ENCODE measurements around the gene RAVER1. TPM values are rescaled to one million over a fixed set of nuclear protein-coding genes. Genes with fewer than 3 reads are reported as not detected.

Gene RAVER1
- total RNA-seq, 2 experiments from 2014 or later = 103 to 107 TPM

DNA sequence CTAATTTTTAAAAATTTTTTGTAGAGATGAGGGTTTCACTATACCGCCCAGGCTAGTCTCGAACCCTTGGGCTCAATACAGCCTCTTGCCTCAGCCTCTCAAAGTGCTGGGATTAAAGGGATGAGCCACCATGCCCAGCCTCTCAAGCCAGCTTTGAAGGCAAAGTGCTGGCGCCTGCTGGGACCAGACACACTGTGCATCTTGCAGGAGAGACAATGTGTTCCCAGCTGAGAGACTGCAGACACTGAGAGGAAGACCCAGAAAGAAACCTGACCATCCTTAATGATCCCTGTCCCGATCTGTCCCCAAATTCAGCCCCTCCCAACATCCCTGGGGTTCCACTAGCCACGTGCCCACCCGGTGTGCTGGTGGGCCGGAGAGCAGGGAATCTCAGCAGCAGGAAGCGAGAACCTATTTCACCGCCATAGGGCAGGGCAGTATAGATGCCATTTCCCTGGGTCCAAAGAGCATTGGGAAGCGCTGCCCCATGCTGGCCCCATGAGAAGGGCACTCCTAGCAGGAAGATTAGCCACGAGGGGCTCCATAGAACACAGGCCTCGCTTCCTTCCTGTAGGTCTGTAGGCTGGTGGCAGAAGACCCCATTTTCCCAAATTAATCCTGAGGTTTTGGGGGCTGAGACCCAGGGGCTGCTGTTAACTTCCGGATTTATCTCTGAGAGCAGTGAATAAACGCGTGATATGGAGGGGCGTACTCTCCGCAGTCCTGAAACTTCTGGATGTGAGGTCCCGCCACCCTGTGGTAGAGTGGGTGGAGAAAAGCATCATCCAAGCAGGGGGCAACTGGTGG lies 968 bp downstream of the RAVER1 start:
- DNase-seq = no peak
- peak overlapping the region; percentile 98 for H3K27ac Mint-ChIP-seq
- H3K4me1 Mint-ChIP-seq = peaks cover 13% of the 10 kb centered on the region
- peaks cover 41% of the 10 kb centered on the region for H3K36me3 Mint-ChIP-seq
- no peaks in the 10 kb centered on the region for H3K9me3 Mint-ChIP-seq
- H3K27me3 Mint-ChIP-seq = no peaks in the 10 kb centered on the region
- peak overlapping the region; percentile 97 for H3K4me3 Mint-ChIP-seq

DNA sequence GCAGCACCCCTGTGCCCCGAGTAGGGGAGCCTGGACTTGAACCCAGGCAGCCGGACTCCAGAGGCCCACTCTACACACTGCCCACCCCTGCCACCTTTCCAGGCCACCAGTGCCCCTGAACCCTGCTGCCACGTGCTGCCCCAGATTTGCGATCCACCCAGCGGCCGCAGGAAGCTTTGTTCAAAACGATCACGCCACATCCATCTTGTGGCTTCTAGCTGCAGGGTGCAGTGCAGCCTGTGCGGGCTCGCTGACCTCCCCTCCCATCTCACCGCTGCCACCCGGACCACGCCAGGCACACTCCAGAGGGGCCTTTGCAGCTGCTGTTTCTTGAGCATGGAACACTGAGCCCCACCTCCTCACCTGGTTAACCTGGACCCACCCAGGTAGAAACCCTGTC lies 3.8 kb downstream of the RAVER1 start:
- DNase-seq = no peak
- H3K27me3 Mint-ChIP-seq = no peaks in the 10 kb centered on the region
- no peak overlapping the region for H3K4me3 Mint-ChIP-seq
- peaks cover 13% of the 10 kb centered on the region for H3K4me1 Mint-ChIP-seq
- H3K9me3 Mint-ChIP-seq = no peaks in the 10 kb centered on the region
- H3K27ac Mint-ChIP-seq = no peak overlapping the region
- H3K36me3 Mint-ChIP-seq = peaks cover 33% of the 10 kb centered on the region

DNA sequence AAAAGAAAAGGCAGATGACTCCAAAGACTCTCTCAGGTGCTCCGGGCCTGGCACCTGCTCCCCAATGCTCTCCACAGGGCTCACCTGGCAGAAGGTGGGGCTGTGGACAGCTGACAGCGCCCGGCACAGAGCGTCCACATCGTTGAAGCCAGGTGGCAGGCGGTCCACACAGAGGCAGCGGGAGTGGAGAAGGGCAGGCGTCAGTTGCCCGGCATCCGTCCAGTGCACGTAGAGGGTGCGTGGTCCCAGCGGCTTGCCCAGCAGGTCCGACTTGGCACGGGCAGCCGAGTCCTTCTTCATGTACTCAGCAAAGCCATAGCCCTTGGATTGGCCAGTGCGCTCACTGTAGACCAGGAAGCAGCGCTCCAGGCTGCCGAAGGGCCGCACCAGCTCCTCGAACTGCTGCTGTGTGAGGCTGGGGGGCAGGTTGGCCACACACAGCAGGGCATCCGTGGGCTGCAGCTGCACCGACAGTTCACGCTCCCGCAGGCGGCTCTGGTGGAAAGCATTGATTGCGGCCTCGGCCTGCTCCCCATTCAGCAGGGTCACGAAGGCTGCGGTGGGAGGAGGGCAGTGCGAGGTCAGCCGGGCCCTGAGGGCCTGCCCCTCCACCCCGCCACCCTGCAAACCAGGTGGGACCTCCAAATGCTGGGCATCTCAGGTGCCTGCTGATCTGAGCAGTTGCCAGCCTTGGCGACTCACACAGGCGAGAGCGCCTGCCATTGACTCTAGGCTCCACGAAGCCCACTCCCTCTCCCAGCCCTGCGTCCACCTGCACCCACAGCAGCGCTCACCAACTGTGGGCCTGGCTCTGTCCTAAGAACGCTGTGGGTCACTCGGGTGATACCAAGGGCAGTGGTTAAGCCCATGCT lies 4.5 kb downstream of the RAVER1 start:
- Mint-ChIP-seq H3K27me3 (no peaks in the 10 kb centered on the region), H3K4me3 (no peak overlapping the region), H3K27ac (no peak overlapping the region), H3K4me1 (peaks cover 9% of the 10 kb centered on the region), H3K36me3 (peaks cover 30% of the 10 kb centered on the region), H3K9me3 (no peaks in the 10 kb centered on the region)
- no peak for DNase-seq

DNA sequence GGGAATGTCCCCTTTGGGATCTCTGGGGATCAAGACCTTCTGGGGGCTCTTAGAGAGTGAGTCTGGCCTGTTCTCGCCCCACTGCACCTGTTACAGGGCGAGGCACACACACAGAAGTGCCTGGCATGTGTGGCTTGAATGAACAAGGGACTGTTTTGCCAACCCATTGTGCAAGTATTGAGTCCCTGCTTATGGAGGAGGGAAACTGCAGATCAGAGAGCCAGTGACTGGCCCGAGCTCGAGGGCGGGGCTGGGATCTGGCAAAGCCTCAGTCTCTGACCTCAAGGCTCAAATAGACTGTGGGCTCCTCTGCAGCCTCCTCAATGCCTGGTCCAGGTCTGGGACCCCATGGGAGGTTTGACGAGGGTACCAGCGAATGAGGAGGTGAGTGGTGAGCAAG lies 5.5 kb downstream of the RAVER1 start:
- Mint-ChIP-seq H3K36me3 (peaks cover 22% of the 10 kb centered on the region), H3K27ac (no peak overlapping the region), H3K27me3 (no peaks in the 10 kb centered on the region), H3K9me3 (no peaks in the 10 kb centered on the region), H3K4me3 (no peak overlapping the region), H3K4me1 (peaks cover 6% of the 10 kb centered on the region)
- no peak for DNase-seq

DNA sequence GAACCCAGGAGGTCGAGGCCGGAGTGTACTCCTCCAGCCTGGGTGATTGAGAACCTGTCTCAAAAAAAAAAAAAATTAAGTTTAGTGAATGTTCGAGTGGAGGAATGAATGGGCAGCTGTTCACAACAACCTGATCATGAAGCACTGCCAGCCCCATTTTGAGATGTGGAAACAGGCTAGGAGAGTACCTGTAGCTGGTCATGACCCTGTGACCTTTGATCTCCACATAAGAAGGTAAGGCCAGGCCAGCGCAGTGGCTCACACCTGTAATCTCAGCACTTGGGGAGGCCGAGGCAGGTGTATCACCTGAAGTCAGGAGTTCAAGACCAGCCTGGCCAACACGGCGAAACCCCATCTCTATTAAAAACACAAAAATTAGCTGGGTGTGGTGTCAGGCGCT lies 7.6 kb downstream of the RAVER1 start:
- no peaks in the 10 kb centered on the region for H3K9me3 Mint-ChIP-seq
- H3K36me3 Mint-ChIP-seq = peaks cover 15% of the 10 kb centered on the region

DNA sequence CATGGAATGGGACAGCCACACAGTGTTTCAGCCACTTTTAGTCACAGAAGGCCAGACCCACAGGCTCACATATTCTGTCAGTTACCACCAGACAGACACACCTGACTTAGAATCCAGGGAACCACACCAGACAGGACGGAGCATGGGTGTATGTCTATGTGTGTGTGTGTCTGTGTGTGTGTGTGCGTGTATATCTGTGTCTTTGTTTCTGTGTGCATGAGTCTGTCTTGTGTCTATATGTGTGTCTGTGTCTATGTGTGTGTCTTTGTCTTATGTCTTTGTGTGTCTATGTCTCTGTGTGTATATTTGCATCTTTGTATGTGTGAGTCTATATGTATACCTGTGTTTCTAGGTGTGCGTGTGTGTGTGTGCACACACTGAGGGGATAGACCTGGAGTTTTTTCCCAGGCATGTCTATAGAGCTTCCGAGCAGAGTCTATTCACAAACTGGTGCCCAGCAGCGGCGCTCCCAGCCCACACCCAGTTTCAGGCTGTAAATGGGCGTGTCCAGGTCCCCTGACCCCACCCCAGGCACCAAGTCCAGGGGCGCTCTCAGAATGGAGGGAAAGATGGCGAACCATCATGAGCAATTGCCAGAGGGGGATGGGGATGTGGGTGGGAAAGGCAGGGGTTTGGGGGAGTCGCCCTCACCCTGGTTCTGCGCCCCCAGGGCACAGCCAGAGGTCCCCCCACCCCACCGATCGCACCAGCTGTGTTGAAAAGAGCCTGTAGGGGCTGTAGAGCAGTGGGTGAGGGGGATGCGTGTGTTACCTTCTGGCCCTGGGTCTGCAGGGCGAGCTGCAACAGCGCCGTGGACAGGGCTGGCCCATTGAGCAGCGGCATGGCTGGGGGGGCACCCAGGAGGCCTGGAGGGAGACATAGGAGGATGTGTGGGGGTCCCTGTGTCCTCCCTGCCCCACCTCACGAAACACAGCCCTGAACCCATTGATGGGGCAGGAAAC lies 11.2 kb downstream of the RAVER1 start:
- H3K27me3 Mint-ChIP-seq = no peaks in the 10 kb centered on the region
- no peak for DNase-seq
- peak overlapping the region; percentile 2 for H3K27ac Mint-ChIP-seq
- H3K36me3 Mint-ChIP-seq = peaks cover 4% of the 10 kb centered on the region
- H3K4me1 Mint-ChIP-seq = no peaks in the 10 kb centered on the region
- H3K4me3 Mint-ChIP-seq = no peak overlapping the region
- no peaks in the 10 kb centered on the region for H3K9me3 Mint-ChIP-seq

More for the DNA sequence above, 7.6 kb downstream of the RAVER1 start:
- no peak for DNase-seq
- Mint-ChIP-seq H3K4me1 (no peaks in the 10 kb centered on the region), H3K27me3 (no peaks in the 10 kb centered on the region), H3K27ac (no peak overlapping the region), H3K4me3 (no peak overlapping the region)

DNA sequence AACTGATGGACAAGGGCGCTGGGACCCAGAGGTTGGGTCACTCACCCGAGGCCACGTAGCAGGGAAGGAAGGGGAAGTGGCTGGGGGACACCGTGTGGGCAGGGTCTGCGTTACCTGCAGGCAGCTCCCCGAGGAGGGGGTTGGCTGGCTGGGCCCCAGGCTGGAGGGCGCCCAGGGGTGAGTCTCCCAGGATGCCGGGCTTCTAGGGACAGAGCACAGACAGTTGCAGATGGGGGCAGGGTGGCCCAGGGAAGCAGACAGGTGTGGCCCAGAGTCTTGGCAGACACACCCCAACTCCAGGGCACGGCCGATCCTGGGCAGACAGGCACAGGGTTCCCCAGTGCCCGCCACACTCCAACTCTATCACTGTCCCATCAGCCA lies 11.9 kb downstream of the RAVER1 start:
- peaks cover 6% of the 10 kb centered on the region for H3K36me3 Mint-ChIP-seq
- no peaks in the 10 kb centered on the region for H3K27me3 Mint-ChIP-seq
- no peak overlapping the region for H3K4me3 Mint-ChIP-seq
- no peak for DNase-seq
- H3K9me3 Mint-ChIP-seq = no peaks in the 10 kb centered on the region
- no peak overlapping the region for H3K27ac Mint-ChIP-seq
- no peaks in the 10 kb centered on the region for H3K4me1 Mint-ChIP-seq

DNA sequence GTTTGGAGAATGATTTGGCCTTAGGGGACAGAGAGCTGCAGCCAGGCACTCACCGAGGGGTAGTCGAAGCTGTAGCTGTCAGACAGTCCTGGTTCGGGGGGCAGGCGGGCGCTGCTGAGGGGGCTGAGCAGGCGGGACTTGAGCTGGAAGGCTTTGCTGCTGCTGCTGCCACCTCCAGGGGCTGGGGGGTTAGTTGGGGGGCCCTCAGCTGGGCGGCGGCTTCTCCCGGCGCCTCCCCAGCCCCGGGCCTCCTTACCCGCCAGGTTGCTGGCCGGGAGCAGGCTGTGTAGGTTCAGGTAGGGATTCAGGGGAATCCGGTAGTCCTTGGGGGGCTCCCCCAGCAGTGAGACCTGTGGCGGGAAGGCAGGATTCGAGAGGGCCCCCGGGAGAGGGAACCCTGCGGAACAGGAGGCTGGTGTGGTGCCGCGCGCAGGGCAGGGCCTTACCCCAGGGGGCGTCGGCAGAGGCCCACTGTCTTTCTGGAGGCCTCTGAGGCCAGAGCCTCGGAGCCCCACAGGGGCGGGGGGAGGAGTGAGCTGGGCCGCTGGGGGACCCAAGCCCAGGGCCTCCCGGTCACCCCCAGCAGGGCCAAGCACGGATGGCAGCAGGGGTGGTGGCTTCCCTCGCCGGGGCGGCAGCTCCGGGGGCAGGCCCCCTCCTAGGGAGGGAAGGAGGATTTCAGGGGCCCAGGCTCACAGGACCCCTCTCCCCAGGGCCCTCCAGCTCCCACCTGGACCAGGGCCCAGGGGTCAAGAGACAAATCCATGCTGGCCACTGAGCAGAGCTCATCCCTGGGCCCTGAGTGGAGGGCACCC lies 12.5 kb downstream of the RAVER1 start:
- Mint-ChIP-seq H3K4me3 (no peak overlapping the region), H3K36me3 (peaks cover 12% of the 10 kb centered on the region), H3K4me1 (peaks cover 6% of the 10 kb centered on the region), H3K9me3 (no peaks in the 10 kb centered on the region), H3K27ac (no peak overlapping the region), H3K27me3 (no peaks in the 10 kb centered on the region)
- DNase-seq = no peak

DNA sequence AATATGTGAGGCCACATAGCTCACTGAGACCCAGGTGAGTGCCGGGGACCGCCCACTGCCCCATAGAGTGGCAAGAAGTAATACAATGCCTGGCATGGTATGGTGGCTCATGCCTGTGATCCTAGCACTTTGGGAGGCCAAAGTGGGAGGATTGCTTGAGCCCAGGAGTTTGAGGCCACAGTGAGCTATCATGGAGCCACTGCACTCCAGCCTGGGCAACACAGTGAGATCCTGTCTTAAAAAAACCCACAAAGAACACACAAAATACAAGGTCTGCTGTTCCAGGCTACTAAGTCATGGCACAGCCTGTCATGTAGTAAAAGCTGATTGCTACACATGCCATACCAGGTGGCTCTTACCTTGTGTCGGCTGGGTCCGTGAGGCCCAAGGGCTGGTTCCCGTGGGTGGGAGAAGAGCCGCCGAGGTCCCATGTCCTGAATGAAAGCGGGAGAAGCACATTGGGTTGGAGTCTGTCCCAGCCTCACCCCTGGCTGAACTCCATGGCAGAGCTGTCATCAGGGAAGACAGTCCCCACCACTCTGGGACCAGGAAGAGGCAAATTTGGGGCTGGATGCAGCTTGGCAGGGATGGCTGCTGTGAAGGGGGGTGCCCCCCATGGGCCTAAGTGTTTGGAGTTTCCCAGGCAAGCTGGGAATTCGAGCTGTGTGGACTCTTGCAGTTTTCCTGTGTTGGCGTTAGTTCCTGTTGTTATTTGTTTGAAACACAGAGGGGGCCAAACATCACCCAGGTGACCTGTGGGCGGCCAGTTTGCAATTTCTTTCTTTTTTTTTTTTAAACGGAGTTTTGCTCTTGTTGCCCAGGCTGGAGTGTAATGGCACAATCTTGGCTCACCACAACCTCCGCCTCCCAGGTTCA lies 14.3 kb downstream of the RAVER1 start:
- H3K27me3 Mint-ChIP-seq = no peaks in the 10 kb centered on the region
- H3K27ac Mint-ChIP-seq = no peak overlapping the region
- H3K4me3 Mint-ChIP-seq = no peak overlapping the region
- H3K4me1 Mint-ChIP-seq = peaks cover 16% of the 10 kb centered on the region
- peaks cover 16% of the 10 kb centered on the region for H3K36me3 Mint-ChIP-seq
- no peaks in the 10 kb centered on the region for H3K9me3 Mint-ChIP-seq
- DNase-seq = no peak

DNA sequence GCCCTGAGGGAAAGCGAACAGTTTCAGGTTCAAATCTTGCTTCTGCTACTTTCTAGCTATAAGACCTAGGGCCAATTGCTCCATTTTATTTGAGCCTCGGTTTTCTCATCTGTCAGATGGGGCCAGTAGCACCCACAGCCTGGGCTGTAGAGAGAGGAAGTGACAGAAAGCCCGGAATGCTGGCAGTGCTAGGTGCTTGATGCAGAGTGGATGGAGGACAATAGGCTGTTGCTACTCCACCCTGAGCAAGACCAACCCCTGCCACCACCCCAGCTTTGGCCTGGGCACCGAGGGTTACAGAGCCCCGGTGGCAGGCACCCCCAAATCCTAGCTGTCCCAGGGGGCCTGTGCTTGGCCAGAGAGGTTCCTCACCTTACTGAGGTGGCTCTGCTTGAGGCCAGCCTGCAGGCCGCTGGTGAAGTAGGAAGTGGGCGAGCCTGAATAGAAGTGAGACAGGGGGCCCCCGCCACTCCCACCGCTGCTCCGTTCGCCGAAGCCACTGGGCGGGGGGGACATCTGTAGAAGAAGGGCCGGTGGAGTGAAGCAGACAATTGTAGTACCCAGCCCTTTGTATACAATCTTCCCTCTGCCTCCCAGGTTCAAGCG lies 15.4 kb downstream of the RAVER1 start:
- H3K9me3 Mint-ChIP-seq = no peaks in the 10 kb centered on the region
- no peak overlapping the region for H3K4me3 Mint-ChIP-seq
- H3K27me3 Mint-ChIP-seq = no peaks in the 10 kb centered on the region
- H3K36me3 Mint-ChIP-seq = peaks cover 18% of the 10 kb centered on the region
- no peak overlapping the region for H3K27ac Mint-ChIP-seq
- peaks cover 16% of the 10 kb centered on the region for H3K4me1 Mint-ChIP-seq
- no peak for DNase-seq

DNA sequence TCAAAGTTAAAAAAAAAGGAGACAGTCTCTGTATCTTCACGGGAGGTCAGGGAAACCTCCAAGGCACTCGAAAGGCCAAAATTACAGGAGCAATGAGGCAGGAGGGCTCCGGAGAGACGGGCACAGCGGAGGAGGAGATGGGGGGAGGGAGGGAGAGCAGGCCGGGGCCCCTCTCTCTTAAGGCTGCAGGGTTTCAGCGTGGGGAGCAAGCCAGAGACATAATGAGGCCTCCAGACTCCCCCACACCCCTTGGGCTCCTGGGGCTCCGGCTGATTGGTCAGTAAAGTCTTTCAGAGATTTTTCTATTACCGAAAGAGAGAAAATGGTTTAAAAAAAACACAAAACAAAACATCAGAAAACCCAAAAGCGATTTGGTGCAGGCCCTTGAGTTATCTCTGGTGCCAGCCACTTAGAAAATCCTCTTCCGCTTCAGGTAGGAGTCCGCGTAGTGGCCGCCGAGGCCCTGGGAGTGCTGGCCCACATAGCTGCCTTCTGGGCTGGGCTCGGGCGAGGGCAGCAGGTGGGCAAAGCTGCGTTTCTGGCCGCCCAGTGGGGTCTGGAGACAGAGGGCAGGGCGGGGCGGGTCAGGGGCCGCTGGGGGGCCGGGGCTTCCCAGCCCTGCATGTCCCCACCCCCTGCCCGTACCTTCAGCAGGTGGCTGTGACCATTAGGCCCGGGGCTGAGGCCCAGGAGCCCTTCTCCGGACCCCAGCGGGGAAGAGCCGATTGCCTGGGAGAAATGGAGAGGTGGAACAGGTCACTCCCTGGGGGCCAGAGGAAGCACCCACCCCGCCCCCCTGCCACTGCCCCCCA lies 16.1 kb downstream of the RAVER1 start:
- Mint-ChIP-seq H3K9me3 (no peaks in the 10 kb centered on the region), H3K4me1 (peaks cover 16% of the 10 kb centered on the region), H3K27ac (peak overlapping the region; percentile 72), H3K27me3 (no peaks in the 10 kb centered on the region), H3K4me3 (no peak overlapping the region), H3K36me3 (peaks cover 18% of the 10 kb centered on the region)
- no peak for DNase-seq

DNA sequence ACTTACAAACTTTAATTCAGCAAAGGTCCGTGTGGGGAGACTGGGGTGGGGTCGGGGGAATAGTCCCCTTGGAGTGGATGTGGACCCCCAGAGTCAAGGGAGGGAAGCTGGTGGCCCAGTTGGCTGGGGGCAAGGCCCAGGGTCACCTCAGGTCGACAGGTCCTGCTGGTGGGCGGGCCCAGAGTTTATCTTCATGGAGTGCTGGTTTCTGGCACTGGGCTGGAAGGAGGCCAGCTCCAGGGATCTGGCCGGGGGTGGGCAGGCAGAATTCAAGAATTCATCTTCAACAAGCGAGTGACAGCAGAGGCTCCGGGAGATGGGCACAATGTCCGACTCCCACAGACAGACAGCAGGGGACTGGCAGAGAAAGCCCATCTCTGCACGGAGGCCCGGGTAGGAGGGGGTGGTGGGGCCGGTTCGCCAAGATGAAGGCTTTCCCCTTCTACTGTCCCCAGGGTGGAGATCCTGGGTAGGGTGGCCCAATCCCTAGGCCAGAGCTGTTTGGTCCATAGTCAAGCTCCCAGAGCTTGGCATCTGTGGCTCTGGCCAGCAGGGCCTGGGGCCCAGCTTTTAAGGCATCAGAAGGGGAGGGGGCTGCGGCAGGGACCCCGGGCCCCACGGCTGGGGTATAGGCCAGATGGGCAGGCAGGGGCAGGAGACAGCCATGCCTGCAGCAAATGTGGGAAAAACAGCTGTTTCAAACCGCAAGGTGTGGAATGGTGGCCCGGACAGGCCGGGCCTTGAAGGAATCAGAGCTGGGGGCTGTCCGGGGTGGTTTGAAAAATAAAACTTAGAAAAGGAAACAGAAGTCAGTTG lies 16.9 kb downstream of the RAVER1 start:
- H3K36me3 Mint-ChIP-seq = peaks cover 18% of the 10 kb centered on the region
- no peaks in the 10 kb centered on the region for H3K9me3 Mint-ChIP-seq
- no peak for DNase-seq
- H3K4me1 Mint-ChIP-seq = peaks cover 16% of the 10 kb centered on the region
- H3K27ac Mint-ChIP-seq = peak overlapping the region; percentile 82
- peak overlapping the region; percentile 87 for H3K4me3 Mint-ChIP-seq
- no peaks in the 10 kb centered on the region for H3K27me3 Mint-ChIP-seq
